Panc1 (cell line): ENCODE results near the gene ARHGAP25. TPM values are rescaled to one million over a fixed set of nuclear protein-coding genes. Genes with fewer than 3 reads are reported as not detected.

Source experiments
- ATAC-seq: fragments of 200-7000 bp; cut with Tn5 transposase; 2 replicates; pipeline ENCODE4 v1.9.1; 2020; ENCODE audit warnings: mild to moderate bottlenecking, moderate library complexity
- BruUV-seq: library from RNA; stranded (reverse); fragments of 400-500 nt; replicated peaks from 2 replicates; lab custom pipeline; 2021; lab: Mats Ljungman, UMichigan
- CTCF ChIA-PET: fragments of 300-600 bp; sonication (Branson Sonifier 250); formaldehyde crosslinking; loops from one replicate; lab custom pipeline; 2022; ENCODE audit warnings: antibody characterized with exemption; lab: Charles Lee
- POLR2A ChIA-PET: fragments of 300-600 bp; sonication (Branson Sonifier 250); formaldehyde crosslinking; loops from one replicate; lab custom pipeline; 2022; ENCODE audit warnings: antibody characterized with exemption; lab: Charles Lee
- DNase-seq: peaks from one replicate; pipeline ENCODE4 v3.0.0-alpha.2; 2010; ENCODE audit warnings: low read depth, low spot score
- H3K27ac ChIP-seq: 2 replicates; pipeline ENCODE4 v1.5.1; 2011; ENCODE audit warnings: mild to moderate bottlenecking, low read length, inconsistent platforms
- H3K27me3 ChIP-seq: fragments of 200-500 bp; sonication (Bioruptor generic); 2 replicates; pipeline ENCODE4 v1.6.0; 2014; ENCODE audit warnings: low read length, inconsistent platforms; ENCODE audit not compliant: control insufficient read depth, insufficient read depth
- H3K36me3 ChIP-seq: fragments of 200-500 bp; sonication (Bioruptor generic); 2 replicates; pipeline ENCODE4 v1.5.1; 2014; ENCODE audit warnings: inconsistent platforms, mild to moderate bottlenecking, low read length, moderate library complexity; ENCODE audit not compliant: control insufficient read depth, insufficient read depth
- H3K4me1 ChIP-seq: 2 replicates; pipeline ENCODE4 v1.5.1; 2011; ENCODE audit warnings: inconsistent platforms, mild to moderate bottlenecking, low read length, moderate library complexity; ENCODE audit not compliant: control insufficient read depth, insufficient read depth
- H3K4me3 ChIP-seq, 2 experiments: 2 replicates each; pipeline ENCODE4 v1.5.1; 2011 to 2012; ENCODE audit warnings: low read depth in 2 of 2, low read length in 2 of 2, mild to moderate bottlenecking in 2 of 2, inconsistent platforms in 1 of 2, moderate library complexity in 1 of 2
- H3K9me3 ChIP-seq: fragments of 200-500 bp; sonication (Bioruptor generic); 2 replicates; pipeline ENCODE4 v1.5.1; 2014; ENCODE audit warnings: low read depth, mild to moderate bottlenecking, inconsistent platforms, low read length, moderate library complexity; ENCODE audit not compliant: control insufficient read depth, insufficient read depth
- POLR2AphosphoS5 ChIP-seq: IDR thresholded peaks from 2 replicates; pipeline ENCODE4 v1.6.1; 2012; ENCODE audit warnings: mild to moderate bottlenecking, low read depth, low read length, moderate library complexity
- SIN3A ChIP-seq: IDR thresholded peaks from 2 replicates; pipeline ENCODE4 v1.6.1; 2012; ENCODE audit warnings: low read depth, mild to moderate bottlenecking, low read length, moderate library complexity, borderline replicate concordance; ENCODE audit not compliant: insufficient read depth
- TCF7L2 ChIP-seq: IDR thresholded peaks from 2 replicates; pipeline ENCODE4 v1.6.1; 2011; ENCODE audit warnings: mild to moderate bottlenecking, low read depth, low read length, inconsistent platforms
- in situ Hi-C: cut with HindIII; loops from 2 replicates; pipeline ENCODE4 v1.10.0; 2016; ENCODE audit warnings: low sequenced_read_pairs, low pct_unique_long_range_greater_than_20kb
- intact Hi-C: fragments of 100-400 bp; cut with micrococcal nuclease; formaldehyde crosslinking; loops from one replicate; pipeline ENCODE4 v1.10.0; 2022; ENCODE audit not compliant: unreplicated experiment
- total RNA-seq: library from RNA; stranded (reverse); gene quantifications from one replicate; pipeline ENCODE4 v1.2.1, GENCODE V29; 2021; ENCODE audit not compliant: unreplicated experiment
- TF ChIP-seq, protein P1 (sequence below): fragments of 450-650 bp; IDR thresholded peaks from 2 replicates; pipeline ENCODE4 v1.5.1; 2017; ENCODE audit warnings: mild to moderate bottlenecking
- TF ChIP-seq, protein P2 (sequence below), 2 experiments: IDR thresholded peaks; 2 replicates each; pipeline ENCODE4 v1.6.1; 2011 to 2012; ENCODE audit warnings: low read depth in 2 of 2, control low read depth in 1 of 2, low read length in 1 of 2, mild to moderate bottlenecking in 1 of 2, moderate library complexity in 1 of 2; ENCODE audit not compliant: insufficient read depth in 1 of 2

Gene ARHGAP25
- total RNA-seq, 1 experiment from 2014 or later, result 0.49 TPM

DNA sequence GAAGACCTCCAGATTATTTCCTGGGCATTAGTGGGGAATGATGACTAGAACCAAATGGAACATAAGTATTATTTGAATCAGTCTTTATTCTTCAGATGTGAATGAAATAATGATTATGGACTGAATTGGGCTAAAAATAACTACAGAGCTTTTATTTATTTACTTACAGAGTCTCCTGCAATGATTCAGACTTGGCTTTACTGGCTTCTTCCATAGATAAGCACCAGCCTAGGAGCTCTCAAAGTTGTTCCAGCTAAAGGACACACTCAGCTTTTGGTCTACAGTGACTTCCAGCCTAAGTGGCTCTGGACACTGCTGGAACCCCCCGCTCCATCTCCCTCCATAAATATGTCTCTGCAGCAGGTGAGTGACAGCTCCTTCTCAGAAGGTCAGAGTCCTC, 24.3 kb upstream of the ARHGAP25 start:
- H3K36me3 ChIP-seq, result no peaks in the 10 kb centered on the region
- H3K9me3 ChIP-seq, result no peaks in the 10 kb centered on the region
- DNase-seq (no peak), ATAC-seq (no peak)
- peaks cover 6% of the 10 kb centered on the region; the same call in 1 of the 2 replicates for H3K27me3 ChIP-seq
- ChIA-PET CTCF (interaction anchor here (2.0 kb wide), 1 partner anchor 234 kb away, joined by 5 read pairs; no protein-coding TSS in a partner anchor), POLR2A (no interaction called here)
- TF ChIP-seq TCF7L2 (no peak), POLR2AphosphoS5 (no peak), SIN3A (no peak)
- TF ChIP-seq, protein P1, sequence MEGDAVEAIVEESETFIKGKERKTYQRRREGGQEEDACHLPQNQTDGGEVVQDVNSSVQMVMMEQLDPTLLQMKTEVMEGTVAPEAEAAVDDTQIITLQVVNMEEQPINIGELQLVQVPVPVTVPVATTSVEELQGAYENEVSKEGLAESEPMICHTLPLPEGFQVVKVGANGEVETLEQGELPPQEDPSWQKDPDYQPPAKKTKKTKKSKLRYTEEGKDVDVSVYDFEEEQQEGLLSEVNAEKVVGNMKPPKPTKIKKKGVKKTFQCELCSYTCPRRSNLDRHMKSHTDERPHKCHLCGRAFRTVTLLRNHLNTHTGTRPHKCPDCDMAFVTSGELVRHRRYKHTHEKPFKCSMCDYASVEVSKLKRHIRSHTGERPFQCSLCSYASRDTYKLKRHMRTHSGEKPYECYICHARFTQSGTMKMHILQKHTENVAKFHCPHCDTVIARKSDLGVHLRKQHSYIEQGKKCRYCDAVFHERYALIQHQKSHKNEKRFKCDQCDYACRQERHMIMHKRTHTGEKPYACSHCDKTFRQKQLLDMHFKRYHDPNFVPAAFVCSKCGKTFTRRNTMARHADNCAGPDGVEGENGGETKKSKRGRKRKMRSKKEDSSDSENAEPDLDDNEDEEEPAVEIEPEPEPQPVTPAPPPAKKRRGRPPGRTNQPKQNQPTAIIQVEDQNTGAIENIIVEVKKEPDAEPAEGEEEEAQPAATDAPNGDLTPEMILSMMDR, result no peak
- TF ChIP-seq, protein P2, sequence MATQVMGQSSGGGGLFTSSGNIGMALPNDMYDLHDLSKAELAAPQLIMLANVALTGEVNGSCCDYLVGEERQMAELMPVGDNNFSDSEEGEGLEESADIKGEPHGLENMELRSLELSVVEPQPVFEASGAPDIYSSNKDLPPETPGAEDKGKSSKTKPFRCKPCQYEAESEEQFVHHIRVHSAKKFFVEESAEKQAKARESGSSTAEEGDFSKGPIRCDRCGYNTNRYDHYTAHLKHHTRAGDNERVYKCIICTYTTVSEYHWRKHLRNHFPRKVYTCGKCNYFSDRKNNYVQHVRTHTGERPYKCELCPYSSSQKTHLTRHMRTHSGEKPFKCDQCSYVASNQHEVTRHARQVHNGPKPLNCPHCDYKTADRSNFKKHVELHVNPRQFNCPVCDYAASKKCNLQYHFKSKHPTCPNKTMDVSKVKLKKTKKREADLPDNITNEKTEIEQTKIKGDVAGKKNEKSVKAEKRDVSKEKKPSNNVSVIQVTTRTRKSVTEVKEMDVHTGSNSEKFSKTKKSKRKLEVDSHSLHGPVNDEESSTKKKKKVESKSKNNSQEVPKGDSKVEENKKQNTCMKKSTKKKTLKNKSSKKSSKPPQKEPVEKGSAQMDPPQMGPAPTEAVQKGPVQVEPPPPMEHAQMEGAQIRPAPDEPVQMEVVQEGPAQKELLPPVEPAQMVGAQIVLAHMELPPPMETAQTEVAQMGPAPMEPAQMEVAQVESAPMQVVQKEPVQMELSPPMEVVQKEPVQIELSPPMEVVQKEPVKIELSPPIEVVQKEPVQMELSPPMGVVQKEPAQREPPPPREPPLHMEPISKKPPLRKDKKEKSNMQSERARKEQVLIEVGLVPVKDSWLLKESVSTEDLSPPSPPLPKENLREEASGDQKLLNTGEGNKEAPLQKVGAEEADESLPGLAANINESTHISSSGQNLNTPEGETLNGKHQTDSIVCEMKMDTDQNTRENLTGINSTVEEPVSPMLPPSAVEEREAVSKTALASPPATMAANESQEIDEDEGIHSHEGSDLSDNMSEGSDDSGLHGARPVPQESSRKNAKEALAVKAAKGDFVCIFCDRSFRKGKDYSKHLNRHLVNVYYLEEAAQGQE (IDR thresholded peaks at IDR 0.05; ENCODE audit: insufficient read depth in 1 of 2, low read depth in 2 of 2, low read length in 1 of 2), result no peak
- no peak overlapping the region for H3K4me3 ChIP-seq
- H3K27ac ChIP-seq, result no peak overlapping the region
- in situ Hi-C loops (no loop called here), intact Hi-C loops (loop anchor here (5.0 kb wide), 2 partner anchors 223 to 248 kb away; no protein-coding TSS in a partner anchor)
- H3K4me1 ChIP-seq, result no peaks in the 10 kb centered on the region
- BruUV-seq, result no TSS peak

DNA sequence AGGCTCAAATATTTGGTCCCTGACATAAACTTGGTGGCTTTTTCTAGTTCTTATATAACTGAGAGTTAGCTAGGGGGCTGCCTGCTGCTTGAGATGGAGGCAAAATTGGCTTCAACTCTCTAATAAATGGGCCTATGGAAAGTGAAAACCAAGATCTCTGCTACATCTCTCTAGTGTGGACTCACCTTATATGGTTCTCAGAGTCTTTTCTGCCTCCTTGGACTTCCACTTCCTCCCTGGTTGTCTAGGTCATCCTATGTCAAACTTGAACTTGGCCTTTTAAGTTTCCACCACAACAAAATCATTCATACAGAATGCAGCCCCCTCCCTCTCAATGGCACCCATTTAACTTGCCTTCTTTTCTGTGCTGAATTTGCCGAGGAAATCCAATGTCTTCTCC, 23.9 kb upstream of the ARHGAP25 start:
- H3K9me3 ChIP-seq, result no peaks in the 10 kb centered on the region
- peaks cover 6% of the 10 kb centered on the region; the same call in 1 of the 2 replicates for H3K27me3 ChIP-seq
- CTCF ChIA-PET, result interaction anchor here (0.6 kb wide), 1 partner anchor 558 kb away, joined by 8 read pairs; no protein-coding TSS in a partner anchor
- no peaks in the 10 kb centered on the region for H3K36me3 ChIP-seq
- intact Hi-C loops, result loop anchor here (5.0 kb wide), 2 partner anchors 223 to 248 kb away; no protein-coding TSS in a partner anchor
- no TSS peak for BruUV-seq
- H3K4me1 ChIP-seq, result no peaks in the 10 kb centered on the region
- ATAC-seq (no peak), DNase-seq (no peak)
- TF ChIP-seq, protein P2 (IDR thresholded peaks at IDR 0.05; ENCODE audit: insufficient read depth in 1 of 2, low read depth in 2 of 2, low read length in 1 of 2), result no peak
- TF ChIP-seq SIN3A (no peak), TCF7L2 (no peak), POLR2AphosphoS5 (no peak)
- TF ChIP-seq, protein P1, result no peak
- in situ Hi-C loops, result no loop called here
- H3K4me3 ChIP-seq, result no peak overlapping the region
- H3K27ac ChIP-seq, result no peak overlapping the region
- POLR2A ChIA-PET, result no interaction called here
